Measurements from ENCODE around the gene ENTREP3.

DNA sequence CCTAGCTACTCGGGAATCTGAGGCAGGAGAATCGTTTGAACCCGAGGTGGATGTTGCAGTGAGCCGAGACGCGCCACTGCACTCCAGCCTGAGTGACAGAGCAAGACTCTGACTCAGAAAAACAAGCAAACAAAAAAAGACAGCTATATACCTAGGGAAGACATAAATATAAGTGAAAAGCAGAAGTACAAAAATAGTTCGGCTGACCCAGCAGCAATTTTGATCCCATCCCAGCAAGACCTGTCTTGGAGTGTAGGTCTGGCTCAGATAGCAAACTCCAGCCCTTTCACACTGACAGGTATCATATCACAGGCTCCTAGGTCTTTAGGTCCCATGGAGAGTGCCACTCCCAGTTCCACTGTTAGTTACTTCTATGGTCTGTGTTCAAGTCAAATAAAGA is 32.2 kb downstream of the ENTREP3 start:
- TF ChIP-seq POLR2A (IDR thresholded peaks at IDR 0.05): no peak
- TF ChIP-seq, protein P1, sequence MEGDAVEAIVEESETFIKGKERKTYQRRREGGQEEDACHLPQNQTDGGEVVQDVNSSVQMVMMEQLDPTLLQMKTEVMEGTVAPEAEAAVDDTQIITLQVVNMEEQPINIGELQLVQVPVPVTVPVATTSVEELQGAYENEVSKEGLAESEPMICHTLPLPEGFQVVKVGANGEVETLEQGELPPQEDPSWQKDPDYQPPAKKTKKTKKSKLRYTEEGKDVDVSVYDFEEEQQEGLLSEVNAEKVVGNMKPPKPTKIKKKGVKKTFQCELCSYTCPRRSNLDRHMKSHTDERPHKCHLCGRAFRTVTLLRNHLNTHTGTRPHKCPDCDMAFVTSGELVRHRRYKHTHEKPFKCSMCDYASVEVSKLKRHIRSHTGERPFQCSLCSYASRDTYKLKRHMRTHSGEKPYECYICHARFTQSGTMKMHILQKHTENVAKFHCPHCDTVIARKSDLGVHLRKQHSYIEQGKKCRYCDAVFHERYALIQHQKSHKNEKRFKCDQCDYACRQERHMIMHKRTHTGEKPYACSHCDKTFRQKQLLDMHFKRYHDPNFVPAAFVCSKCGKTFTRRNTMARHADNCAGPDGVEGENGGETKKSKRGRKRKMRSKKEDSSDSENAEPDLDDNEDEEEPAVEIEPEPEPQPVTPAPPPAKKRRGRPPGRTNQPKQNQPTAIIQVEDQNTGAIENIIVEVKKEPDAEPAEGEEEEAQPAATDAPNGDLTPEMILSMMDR (IDR thresholded peaks at IDR 0.05): no peak
